ENCODE results near the gene CD19.
"Not testable (repeated sequence)": the region's sequence is repeated elsewhere in the genome, so short reads cannot be mapped to it uniquely, and the experiment has no call there.

CD19 gene

DNA sequence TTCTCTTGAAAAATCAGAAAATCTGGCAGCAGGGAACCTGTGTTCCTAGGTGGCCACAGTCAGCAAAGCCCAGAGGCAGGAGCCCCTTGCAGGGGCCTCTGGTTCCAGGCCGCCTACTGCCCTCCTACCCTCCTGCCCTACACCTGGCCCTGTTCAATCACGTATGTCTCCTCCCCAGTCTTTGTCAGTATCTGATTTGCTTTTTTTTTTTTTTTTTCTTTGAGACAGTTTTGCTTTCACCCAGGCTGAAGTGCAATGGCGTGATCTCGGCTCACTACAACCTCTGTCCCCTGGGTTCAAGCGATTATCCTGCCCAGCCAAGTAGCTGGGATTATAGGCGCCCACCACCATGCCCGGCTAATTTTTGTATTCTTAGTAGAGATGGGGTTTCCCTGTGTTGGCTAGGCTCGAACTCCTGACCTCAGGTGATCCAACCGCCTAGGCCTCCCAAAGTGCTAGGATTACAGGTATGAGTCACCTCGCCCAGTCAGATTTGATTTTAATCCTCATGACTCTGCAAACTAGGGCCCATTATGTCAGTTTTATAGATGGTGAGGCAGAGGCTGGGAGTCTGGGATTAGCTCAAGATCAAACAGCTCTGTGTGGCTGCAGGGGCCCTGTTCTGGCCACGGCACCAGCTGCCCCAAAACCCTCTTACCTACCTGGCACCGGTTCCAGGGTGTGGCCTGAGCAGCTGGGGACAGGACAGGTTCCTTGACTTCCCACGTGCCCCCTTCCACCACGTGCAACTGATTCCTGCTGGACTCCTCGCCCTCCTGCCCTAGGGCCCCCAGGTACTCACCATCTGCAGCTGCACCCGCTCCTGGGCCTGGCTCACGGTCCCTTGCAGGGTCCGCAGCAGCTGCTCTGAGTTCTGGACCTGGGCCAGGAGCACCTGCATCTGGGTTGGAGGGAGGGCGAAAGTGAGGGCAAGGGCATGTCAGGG lies 21.4 kb upstream of the CD19 start:
- peak; percentile 24 for DNase-seq

DNA sequence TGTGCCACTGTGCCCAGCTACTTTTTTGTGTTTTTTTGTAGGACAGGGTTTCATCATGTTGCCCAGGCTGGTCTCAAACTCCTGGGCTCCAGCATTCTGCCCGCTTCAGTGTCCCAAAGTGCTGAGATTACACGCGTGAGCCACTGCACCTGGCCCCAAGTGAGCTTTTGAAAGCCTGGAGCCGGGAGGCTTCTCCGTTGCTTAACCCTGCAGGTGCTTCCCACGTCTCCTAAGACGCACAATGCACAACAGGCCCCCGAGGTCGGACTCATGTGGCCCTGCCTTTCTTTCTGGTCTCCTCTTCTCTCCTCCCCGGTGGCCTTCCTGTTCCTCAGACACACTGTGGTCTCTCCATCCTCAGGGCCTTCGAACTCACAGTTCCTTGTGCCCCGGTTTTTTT lies 19.2 kb upstream of the CD19 start:
- DNase-seq: no peak

DNA sequence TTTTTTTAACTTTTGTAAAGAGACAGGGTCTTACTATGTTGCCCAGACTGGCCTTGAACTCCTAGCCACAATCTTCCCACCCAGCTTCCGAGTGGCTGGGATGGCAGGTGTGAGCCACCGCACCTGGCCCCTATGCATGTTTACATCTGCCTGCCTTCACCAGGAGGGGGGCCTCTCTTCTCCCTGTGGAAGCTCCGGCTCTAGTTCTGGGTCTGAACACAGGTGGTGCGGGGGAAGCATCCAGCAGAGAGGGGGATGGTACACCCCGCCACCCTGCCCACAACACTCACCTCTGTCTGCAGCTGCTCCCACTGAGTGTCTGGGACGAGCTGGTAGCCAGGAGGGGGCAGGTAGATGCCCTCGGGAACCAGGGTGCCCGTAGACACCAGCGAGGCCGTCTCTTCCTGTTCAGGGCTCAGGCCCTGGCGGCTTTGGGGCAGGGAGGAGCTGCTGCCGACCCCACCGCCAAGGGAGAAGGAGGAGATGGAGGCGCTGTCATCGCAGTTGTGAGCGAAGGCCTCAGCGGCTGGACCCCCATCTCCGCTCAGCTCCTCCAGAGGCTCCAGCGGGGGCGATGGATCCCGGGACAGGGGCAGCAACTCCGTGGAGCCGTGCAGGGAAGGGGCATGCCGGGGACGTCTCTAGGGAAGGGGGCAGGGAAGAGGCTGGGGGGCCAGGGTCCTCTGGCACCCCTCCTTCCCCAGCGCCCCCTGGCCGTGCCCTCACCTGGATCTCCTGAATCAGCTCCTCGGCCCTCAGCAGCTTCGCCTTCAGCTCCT lies 17.6 kb upstream of the CD19 start:
- no peak for DNase-seq

DNA sequence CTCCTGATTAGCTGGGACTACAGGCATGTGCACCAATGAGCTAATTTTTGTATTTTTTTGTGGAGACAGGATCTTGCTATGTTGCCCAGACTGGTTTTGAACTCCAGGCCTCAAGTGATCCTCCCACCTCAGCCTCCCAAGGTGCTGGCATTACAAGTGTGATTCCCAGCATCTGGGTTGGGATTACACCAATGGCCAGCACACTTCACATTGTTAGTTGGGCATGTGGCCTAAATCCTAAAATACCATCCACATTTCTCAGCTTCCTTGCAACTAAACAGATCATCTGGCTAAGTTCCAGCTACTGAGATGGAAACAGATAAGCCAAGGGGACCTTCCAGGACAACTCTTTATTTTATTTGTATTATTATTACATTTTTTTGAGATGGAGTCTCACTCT lies 16.6 kb upstream of the CD19 start:
- DNase-seq: no peak

DNA sequence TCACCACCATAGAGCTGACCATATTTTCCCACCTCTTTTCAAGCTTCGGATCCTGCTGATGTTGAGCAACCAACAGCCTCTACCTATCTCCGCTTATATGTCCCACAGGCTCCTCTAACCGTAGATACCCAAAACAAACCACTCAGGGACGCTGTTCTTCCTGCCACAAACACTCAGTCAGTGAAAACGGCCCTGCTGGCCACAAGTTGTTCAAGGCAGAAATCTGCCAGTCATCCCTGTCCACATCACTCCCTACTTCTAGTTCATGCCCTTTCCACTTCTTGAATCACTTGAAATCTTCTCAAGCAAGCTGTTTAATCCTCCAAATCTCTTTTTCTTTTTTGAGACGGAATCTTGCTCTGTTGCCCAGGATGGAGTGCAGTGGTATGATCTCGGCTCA lies 14.7 kb upstream of the CD19 start:
- DNase-seq: no peak

DNA sequence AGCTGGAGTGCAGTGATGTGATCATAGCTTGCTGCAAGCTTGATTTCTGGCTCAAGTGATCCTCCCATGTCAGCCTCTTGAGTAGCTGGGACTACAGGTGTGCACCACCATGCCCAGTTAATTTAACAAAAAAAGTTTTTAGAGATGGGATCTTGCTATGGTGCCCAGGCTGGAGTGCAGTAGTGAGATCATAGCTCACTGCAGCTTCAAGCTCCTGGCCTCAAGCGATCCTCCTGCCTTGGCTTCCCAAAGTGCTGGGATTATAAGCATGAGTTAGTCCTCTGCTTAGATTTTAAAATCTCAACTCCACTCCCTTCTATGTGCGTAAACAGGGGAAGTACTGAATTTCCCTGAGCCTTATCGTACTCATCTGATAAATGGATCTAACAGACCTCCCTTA lies 13.1 kb upstream of the CD19 start:
- DNase-seq: no peak

DNA sequence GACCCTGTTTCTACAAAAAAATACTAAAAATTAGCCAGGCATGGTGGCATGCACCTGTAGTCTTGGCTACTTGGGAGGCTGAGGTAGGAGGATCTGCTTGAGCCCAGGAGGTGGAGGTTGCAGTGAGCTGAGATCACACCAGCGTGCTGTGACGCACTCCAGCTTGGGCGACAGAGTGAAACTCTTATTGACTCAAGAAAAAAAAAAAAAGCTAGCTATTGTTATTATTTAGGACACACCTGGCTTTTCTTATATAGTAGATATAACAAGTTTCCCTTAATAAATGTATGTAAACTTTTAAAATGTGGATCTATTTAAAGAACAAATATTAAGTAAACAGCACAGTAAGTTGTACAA lies 8.6 kb upstream of the CD19 start:
- DNase-seq: no peak

DNA sequence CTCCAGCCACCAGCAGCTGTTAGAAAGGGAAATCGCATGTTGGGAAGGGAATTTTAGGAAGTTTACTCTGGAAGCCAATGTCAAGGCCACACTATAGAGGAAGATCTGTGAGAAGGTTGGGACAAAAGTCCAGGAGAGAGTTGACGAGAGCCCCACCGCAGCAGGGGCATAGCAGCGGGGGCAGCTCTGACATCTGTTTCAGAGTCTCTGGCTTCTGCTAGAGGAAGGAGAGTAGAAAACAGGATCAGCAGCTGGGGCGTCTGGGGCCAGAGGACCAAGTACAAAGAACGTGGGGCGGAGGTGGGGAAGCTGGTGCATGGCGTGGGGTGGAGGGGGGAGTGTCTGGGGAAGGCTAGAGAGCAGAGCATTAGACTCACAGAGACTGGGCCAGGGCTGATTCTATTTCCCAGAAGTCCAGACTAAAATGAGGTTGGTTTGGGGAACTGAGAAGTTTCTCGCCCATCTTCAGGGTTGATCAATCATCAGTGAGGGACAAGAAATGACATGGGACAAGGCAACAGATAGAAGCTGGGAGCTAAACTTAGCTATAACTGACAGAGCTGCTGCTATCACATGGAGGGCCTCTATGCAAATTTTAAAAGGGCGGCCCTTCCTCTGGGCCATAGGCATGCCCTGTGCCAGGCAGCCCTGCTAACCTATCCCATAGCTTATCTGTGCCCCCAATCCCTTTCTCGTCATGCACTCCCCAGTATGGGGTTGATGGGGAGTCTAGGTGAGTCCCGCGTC lies 7.9 kb upstream of the CD19 start:
- DNase-seq: no peak

DNA sequence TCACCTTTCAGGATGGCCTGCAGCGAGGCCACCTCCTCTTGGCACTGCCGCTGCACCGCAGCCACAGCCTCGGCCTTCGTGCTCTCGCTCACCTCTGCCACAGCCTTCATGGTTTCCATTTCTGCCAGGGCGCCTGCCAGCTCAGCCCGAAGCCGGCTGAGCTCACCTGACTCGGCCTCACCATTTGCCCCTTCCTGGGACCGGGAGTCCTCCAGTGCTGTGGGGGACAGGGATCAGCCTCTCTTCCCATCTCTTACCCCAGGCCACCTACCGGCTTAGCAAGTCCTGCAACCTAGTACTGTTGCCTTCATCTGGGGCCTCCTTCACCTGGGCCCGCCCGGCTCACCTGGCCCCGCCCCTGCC lies 7.4 kb upstream of the CD19 start:
- DNase-seq: no peak

DNA sequence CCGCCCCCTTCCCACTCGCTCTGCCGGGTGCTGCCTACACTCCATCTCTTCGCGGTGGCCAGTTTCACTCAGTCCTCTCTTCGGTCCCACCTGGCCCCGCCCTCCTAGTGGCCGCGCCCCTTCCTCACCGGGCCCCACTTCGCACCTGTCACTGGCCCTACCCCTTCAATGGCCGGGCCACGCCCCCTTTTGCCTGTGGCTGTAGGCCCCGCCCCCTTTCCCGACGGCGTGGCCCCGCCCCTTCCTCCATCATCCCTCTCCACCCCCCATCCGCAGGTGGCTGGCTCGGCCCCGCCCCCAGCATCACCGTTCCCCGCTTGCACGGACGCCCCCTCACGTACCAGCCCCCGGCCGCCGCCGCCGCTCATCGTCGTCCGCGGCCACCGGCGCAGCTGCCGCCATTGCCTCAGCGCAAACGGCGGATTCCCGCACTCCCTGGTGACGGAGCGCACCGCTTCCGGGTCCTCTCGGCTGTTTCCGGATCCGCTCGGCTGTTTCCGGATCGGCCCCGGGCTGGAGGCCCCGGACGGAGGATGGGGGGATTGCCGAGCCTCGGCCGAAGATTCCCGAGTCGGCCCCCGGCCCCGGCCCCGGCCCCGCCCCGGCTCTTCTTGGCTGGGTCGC lies 6.9 kb upstream of the CD19 start, which contains the start of gene RABEP2:
RABEP2 (minus strand) TSS at position 477 of the 624 bp plus-strand sequence; CDS start at position 402, 75 bp downstream.
- DNase-seq: peak; percentile 97

DNA sequence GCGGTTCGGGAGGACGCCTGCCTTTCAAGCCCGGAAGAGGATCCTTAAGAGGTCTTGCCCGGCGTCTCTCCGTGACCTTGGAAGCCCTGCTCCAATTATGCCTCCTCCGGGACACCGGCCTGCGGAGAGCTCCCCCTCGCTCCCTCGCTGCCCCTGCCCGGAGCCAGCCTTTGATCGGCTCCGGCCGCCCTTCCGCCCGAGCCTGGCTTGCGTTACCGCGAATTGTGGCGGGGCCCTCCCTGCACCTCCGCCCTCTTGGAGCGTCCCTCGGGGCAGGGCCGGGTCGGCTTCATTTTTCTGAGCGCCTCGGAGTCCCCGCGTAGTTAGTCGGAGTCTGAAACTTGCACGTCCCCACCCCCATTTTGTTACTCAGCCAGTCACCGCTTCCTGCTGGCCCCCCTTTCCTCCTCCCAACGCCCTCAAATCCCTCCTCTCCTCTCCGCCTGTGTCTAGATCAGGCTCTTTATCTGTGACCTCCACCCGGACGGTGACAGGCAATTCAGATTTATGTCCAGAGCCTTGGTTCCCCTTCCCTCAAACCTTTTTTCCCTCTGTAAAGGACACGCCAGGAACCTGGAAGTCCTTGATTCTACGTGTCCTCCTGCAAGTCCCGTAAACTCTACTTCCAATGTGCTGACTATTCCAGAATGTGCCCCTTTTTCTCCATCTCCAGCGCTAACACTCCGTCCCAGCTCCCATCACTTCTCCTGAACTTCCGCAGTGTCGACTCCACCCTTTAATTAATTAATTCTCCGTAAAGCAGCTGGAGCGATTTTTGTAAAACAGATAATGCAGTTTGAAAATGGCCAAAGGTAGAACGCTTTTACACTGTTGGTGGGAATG lies 6.2 kb upstream of the CD19 start:
- DNase-seq: peak; percentile 81

DNA sequence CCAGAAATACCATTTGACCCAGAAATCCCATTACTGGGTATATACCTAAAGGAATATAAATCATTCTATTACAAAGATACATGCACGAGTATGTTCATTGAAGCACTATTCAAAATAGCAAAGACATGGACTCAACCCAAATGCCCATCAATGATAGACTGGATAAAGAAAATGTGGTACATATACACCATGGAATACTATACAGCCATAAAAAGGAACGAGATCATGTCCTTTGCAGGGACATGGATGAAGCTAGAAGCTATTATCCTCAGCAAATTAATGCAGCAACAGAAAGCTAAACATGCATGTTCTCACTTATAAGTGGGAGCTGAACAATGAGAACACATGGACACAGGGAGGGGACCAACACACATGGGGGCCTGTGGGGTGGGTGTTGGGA lies 5.5 kb upstream of the CD19 start:
- not testable (repeated sequence) for DNase-seq

DNA sequence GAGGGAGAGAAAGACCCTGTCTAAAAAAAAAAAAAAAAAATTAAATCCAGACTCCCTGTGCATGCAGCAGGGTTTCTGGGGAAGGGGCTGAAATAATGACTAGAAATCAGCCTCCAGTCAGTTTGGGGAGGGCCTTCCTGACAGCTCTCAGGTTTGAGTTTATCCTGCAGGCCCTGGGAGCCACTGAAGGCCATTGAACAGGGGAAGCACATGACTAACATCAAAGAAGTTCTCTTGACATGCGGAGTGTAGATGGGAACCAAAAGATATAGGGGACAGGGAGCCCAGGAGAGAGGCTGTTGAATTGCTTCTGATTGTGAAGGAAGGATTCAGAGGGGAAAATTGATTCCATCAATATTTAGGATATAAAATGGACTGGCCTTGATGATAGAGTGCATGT lies 4.0 kb upstream of the CD19 start:
- DNase-seq: no peak

DNA sequence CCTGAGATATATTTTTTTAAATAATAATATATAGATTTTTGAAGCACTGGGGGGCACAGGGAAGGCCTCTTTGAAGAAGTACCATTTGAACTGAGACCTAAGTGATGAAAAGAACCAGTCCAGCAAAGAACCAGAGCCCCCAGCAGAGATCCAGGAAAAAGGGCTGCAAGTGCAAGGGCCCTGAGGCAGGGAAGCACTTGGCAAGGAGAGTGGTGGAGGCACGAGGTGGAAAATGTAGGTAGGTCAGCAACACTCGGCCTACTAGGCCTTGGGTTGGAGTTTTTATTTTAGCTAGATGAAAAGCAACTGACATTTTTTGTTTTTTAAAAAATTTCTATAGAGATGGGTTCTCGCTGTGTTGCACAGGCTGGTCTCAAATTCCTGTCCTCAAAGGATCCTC lies 1.6 kb upstream of the CD19 start:
- DNase-seq: no peak

DNA sequence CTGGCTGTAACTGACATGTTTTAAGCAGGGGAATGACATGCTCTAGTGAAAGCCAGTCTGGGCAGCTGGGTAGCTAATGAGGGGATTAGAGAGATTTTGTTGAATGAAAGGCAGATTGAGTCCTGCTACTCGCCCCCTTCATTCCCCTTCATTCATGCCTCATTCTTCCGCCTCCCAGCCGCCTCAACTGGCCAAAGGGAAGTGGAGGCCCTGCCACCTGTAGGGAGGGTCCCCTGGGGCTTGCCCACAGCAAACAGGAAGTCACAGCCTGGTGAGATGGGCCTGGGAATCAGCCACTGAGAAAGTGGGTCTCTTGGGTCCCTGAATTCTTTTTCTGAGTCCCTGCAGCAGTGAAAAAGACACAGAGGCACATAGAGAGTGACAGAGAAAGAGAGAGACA lies 1.1 kb upstream of the CD19 start:
- DNase-seq: no peak

DNA sequence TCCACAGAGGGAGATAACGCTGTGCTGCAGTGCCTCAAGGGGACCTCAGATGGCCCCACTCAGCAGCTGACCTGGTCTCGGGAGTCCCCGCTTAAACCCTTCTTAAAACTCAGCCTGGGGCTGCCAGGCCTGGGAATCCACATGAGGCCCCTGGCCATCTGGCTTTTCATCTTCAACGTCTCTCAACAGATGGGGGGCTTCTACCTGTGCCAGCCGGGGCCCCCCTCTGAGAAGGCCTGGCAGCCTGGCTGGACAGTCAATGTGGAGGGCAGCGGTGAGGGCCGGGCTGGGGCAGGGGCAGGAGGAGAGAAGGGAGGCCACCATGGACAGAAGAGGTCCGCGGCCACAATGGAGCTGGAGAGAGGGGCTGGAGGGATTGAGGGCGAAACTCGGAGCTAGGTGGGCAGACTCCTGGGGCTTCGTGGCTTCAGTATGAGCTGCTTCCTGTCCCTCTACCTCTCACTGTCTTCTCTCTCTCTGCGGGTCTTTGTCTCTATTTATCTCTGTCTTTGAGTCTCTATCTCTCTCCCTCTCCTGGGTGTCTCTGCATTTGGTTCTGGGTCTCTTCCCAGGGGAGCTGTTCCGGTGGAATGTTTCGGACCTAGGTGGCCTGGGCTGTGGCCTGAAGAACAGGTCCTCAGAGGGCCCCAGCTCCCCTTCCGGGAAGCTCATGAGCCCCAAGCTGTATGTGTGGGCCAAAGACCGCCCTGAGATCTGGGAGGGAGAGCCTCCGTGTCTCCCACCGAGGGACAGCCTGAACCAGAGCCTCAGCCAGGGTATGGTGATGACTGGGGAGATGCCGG lies 769 bp downstream of the CD19 start:
- DNase-seq: no peak

DNA sequence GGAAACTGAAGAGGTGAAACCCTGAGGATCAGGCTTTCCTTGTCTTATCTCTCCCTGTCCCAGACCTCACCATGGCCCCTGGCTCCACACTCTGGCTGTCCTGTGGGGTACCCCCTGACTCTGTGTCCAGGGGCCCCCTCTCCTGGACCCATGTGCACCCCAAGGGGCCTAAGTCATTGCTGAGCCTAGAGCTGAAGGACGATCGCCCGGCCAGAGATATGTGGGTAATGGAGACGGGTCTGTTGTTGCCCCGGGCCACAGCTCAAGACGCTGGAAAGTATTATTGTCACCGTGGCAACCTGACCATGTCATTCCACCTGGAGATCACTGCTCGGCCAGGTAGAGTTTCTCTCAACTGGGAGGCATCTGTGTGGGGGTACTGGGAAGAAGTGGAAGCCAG lies 1.4 kb downstream of the CD19 start:
- DNase-seq: no peak

DNA sequence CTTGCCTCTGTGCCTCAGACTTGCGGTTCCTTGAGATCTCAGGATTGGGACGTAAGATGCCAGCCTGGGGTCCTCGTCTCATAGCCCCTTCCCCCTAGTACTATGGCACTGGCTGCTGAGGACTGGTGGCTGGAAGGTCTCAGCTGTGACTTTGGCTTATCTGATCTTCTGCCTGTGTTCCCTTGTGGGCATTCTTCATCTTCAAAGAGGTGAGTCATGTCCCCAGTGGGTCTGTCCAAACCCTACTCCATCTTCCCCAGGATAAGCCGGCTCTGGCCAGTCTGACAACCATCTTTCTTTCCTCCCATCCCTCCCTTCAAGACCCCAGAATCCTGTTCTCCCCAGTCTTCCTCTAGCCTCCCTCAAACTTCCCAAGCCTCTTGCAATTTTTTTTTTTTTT lies 3.6 kb downstream of the CD19 start:
- DNase-seq: no peak

DNA sequence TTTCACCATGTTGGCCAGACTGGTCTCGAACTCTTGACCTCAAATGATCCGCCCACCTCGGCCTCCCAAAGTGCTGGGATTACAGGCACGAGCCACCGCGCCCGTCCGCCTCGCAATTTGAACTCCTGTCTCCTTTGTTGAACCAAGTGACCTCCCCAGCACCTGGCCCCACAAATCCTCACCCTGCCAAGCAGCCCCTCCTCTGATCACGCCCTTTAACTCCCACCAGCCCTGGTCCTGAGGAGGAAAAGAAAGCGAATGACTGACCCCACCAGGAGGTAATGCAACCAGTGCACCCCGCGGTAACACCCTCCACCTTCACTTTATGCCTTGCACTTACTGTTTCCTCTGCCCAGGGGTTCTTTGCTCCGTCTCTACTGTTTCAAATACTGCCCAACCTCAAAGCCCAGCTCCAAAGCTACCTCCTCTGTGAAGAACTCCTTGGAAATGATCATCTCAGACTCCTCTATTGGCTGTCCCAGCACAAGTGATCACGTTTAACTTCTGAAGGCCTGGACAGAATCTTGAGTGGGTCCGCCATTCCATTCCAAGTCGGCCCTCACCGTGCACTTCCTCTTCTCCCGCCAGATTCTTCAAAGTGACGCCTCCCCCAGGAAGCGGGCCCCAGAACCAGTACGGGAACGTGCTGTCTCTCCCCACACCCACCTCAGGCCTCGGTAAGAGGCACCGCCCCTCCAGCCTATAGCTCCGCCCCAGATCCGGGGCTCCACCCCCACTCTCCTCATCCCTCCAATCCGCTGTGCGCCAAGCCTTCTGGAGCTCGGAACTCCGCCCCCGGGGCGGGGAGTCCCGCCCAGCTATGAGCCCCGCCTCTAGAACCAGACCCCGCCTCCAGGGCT lies 4.4 kb downstream of the CD19 start:
- DNase-seq: peak; percentile 87

DNA sequence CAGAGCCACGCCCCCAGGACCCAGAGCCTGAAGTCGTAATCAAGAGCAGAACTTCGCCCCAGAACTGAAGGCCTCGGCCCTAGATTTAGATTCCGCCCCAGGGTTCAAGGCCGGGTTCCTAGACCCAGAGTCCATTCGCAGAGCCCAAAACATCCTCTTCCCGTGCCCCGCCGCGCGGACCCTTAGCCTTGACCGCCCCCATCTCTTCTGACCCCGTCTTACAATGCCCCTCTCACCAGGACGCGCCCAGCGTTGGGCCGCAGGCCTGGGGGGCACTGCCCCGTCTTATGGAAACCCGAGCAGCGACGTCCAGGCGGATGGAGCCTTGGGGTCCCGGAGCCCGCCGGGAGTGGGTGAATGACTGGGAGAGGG lies 5.0 kb downstream of the CD19 start:
- DNase-seq: no peak

Measured in activated CD4-positive, alpha-beta T cell treated with anti-CD3 and anti-CD28 coated beads, Interleukin-10, Interleukin-2, amounts not matched to agents 100 ng/mL and 50 ng/mL, durations not matched to agents 16 hours and 8 hours (primary cell).